ENCODE data around the gene SLF1. TPM values are rescaled to one million over a fixed set of nuclear protein-coding genes. Genes with fewer than 3 reads are reported as not detected.

The SLF1 gene
- total RNA-seq, 1 donor from 2014 or later = 6.2 TPM

DNA sequence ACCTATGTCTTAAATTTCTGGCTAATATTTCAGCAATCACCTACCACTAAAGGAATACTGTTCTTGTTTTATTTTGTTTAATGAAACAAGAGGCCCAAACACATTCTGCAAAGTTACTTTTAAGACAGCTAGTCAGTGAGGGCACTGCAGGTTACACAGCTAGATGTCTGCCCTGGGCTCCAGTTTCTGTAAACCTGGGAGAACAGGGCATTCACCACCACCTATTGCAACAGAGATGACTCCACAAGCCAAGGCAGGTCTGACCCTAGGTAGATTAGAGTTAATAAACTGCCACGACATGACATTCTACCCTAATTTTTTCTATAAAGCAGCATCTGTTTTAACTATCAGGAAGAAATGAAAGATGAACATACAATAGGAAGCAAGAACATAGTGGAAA, 90.8 kb downstream of the SLF1 start:
- no peak for DNase-seq

DNA sequence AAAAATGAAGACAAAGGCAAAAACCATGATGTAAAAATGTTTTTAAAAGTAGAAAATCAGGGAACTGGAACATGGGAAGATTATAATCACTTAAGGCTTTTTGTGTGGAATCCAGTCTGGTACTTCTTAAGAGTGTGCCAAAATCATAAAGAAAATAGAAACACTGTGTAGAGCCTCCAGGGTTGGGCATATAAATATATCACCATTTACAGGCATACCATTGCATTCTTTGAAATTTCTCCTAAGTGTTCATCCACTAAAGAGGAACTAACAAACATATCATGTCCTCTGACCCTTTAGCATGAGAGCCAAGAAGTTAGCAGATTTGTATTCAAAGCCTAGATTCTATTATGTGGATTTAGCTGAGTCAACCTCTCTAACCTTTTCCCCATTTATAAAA, 93.3 kb downstream of the SLF1 start:
- ATAC-seq = no peak
- Histone ChIP-seq H3K27ac (no peak overlapping the region), H3K9me3 (no peaks in the 10 kb centered on the region), H3K4me1 (no peaks in the 10 kb centered on the region), H3K36me3 (peaks cover 15% of the 10 kb centered on the region), H3K27me3 (no peaks in the 10 kb centered on the region), H3K4me3 (no peak overlapping the region)
- intact Hi-C loops (cut with DNase I) = no loop called here
- TF ChIP-seq, protein P1, sequence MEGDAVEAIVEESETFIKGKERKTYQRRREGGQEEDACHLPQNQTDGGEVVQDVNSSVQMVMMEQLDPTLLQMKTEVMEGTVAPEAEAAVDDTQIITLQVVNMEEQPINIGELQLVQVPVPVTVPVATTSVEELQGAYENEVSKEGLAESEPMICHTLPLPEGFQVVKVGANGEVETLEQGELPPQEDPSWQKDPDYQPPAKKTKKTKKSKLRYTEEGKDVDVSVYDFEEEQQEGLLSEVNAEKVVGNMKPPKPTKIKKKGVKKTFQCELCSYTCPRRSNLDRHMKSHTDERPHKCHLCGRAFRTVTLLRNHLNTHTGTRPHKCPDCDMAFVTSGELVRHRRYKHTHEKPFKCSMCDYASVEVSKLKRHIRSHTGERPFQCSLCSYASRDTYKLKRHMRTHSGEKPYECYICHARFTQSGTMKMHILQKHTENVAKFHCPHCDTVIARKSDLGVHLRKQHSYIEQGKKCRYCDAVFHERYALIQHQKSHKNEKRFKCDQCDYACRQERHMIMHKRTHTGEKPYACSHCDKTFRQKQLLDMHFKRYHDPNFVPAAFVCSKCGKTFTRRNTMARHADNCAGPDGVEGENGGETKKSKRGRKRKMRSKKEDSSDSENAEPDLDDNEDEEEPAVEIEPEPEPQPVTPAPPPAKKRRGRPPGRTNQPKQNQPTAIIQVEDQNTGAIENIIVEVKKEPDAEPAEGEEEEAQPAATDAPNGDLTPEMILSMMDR (IDR thresholded peaks at IDR 0.05) = no peak
- DNase-seq = no peak

More for the DNA sequence above, 90.8 kb downstream of the SLF1 start:
- intact Hi-C loops (cut with DNase I) = no loop called here
- Histone ChIP-seq H3K4me3 (no peak overlapping the region), H3K4me1 (no peaks in the 10 kb centered on the region), H3K27ac (no peak overlapping the region), H3K9me3 (no peaks in the 10 kb centered on the region), H3K36me3 (peaks cover 10% of the 10 kb centered on the region), H3K27me3 (no peaks in the 10 kb centered on the region)
- ATAC-seq = no peak
- TF ChIP-seq, protein P1 (IDR thresholded peaks at IDR 0.05) = no peak

DNA sequence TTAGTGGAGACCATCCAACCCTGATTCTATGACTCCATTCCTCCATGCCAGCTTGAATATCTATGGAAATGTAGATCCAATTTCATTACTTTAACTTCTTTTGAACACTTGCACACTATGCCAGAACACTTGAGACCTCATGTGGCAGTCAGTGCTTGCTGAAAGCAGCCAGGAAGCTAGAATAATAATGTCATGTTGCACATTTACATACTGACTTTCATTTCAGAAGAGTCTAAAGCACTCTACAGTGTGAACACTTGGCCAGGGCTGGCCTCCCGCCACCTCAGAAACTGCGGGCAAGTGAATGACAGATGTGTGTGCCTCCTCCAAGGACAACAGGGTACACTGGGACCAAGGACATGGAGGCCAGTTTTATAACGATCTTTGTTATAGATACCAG, 97.3 kb downstream of the SLF1 start:
- no peak overlapping the region for H3K4me3 ChIP-seq
- DNase-seq = no peak
- TF ChIP-seq, protein P1 (IDR thresholded peaks at IDR 0.05) = no peak
- H3K36me3 ChIP-seq = peaks cover 10% of the 10 kb centered on the region
- no peaks in the 10 kb centered on the region for H3K9me3 ChIP-seq
- no peaks in the 10 kb centered on the region for H3K27me3 ChIP-seq
- intact Hi-C loops (cut with DNase I) = no loop called here
- ATAC-seq = no peak
- H3K27ac ChIP-seq = no peak overlapping the region
- H3K4me1 ChIP-seq = no peaks in the 10 kb centered on the region

DNA sequence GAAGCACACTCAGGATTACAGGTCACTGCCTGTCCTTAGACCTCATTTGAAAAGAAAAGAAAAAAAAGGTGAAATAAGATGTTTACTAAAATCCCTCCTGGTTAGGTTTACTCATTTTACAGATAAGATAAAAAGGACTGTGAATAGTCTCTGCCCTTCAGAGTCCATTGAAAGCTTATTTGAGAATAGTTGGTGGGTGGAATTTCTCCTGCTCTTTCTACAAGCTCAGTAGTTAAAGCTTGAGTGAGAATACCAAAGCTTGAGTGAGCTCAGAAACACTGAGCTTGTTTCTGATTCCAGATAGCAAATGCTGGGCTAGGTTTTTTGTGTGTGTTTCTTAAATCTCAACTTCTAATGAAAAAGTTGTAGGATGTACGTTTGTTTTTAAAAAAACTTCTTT, 106.7 kb downstream of the SLF1 start:
- no peak overlapping the region for H3K27ac ChIP-seq
- no peak overlapping the region for H3K4me3 ChIP-seq
- no peak for DNase-seq
- no peaks in the 10 kb centered on the region for H3K27me3 ChIP-seq
- no peaks in the 10 kb centered on the region for H3K4me1 ChIP-seq
- intact Hi-C loops (cut with DNase I) = no loop called here
- no peaks in the 10 kb centered on the region for H3K9me3 ChIP-seq
- H3K36me3 ChIP-seq = no peaks in the 10 kb centered on the region
- TF ChIP-seq, protein P1 (IDR thresholded peaks at IDR 0.05) = no peak
- ATAC-seq = no peak

GRCh38 chr5:94731471-94731870, 113.0 kb downstream of the SLF1 start:
- Histone ChIP-seq H3K27ac (no peak overlapping the region), H3K36me3 (no peaks in the 10 kb centered on the region), H3K4me1 (no peaks in the 10 kb centered on the region), H3K9me3 (no peaks in the 10 kb centered on the region), H3K4me3 (no peak overlapping the region), H3K27me3 (no peaks in the 10 kb centered on the region)
- TF ChIP-seq, protein P1 (IDR thresholded peaks at IDR 0.05) = no peak
- intact Hi-C loops (cut with DNase I) = no loop called here
- no peak for DNase-seq
- ATAC-seq = no peak

DNA sequence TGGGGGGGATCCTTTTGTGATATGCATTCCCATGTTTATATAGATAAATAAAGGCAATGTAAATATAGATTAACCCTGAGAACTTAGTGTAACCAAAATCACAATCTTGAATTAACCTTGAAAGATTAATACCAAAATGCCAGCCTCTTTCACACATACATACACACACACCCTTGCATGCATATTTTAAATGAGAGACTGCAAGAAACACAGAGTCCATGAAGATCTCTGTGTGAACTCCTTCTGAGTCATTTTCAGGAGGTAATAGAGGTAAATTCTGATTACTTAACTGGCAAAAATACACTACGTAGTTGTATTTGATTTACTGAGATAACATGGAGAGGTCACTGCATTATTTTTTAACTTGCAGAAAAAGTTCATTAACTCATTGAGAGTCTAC, 118.0 kb downstream of the SLF1 start:
- no peak for DNase-seq
- intact Hi-C loops (cut with DNase I) = no loop called here
- Histone ChIP-seq H3K27me3 (no peaks in the 10 kb centered on the region), H3K9me3 (no peaks in the 10 kb centered on the region), H3K4me3 (no peak overlapping the region), H3K36me3 (no peaks in the 10 kb centered on the region), H3K4me1 (no peaks in the 10 kb centered on the region), H3K27ac (no peak overlapping the region)
- no peak for ATAC-seq
- TF ChIP-seq, protein P1 (IDR thresholded peaks at IDR 0.05) = no peak

All from upper lobe of right lung (tissue), 1 donor.